NCI-H2107 (cell line): ENCODE results near the gene DHRS11.

Experiments
- DNase-seq: peaks from one replicate; lab custom pipeline; 2025; lab: John Stamatoyannopoulos, UW

Gene DHRS11

GRCh38 chr17:36591434-36592315 lies at the start of gene DHRS11:
DHRS11 (plus strand) TSS chr17:36591879; CDS start chr17:36592010, 131 bp downstream.
- peak; percentile 42 for DNase-seq

DNA sequence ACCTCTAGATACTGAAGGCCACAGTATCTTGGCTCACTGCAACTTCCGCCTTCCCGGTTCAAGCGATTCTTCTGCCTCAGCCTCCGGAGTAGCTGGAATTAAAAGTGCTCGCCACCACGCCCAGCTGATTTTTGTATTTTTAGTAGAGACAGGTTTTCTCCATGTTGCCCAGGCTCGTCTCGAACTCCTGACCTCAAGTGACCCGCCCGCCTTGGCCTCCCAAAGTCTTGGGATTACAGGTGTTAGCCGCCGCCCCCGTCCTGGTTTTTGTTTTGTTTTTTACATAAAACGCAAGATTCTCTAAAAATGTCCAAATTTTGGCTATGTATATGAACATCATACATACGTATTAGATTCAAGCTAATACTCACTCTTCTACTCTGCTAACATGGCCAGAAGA lies 48.9 kb upstream of the DHRS11 start:
- no peak for DNase-seq

DNA sequence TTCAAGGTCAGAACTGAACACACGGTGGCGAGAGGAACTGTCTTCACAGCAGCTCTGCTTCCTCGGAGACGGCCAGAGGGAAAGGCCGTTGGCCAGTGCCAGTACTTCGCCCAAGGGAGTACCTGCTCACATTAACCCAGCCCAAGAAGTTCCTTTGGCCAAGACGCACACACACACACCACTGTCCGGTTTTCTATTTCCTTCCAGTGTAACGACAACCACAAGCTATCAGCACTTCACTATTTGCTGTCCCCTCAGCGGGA lies 47.7 kb upstream of the DHRS11 start:
- DNase-seq: no peak

DNA sequence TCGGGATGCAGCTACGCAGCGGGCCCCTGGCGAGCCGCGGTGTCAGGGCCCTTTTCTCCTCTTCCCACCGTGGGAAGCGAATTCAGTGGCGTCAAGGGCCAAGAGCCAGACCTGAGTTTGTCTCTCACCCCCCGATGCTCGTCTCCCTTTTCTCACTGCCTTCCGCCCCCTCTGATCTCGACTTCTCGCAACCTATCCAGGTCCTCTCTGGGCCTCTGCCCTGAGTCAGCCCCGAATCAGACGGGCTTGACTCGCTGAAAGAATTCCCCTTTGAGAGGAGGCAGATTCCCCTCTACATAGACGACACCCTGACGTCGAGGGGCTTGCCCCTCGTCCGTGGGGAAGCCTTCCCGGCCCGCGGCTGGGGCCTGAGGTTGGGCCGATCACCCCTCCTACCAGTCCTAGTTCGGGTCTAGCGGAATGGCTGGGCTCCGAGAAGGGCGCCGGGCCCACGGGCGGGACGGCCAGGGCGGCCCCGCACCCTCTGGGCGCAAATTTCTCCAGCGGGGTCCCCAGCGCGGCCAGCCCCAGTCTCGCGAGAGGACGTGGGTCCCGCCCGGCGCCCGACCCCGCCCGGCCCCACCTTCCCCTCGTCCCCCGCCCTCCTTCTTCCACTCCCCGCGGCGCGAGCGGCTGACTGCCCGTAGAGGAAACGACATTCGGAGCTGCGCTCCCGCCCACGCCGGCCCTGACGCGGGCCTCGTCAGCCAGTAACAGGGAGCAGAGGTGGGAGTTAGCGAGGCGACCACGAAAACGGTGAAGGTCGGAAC lies 47.2 kb upstream of the DHRS11 start, which contains the start of gene GGNBP2:
Gene GGNBP2, plus strand, starts transcription at position 613 of the 770 bp plus-strand sequence. CDS start 806 bp downstream, outside the sequence.
- peak; percentile 80 for DNase-seq

- DNase-seq: no peak
Measured at GRCh38 chr17:36545077-36545464, 46.6 kb upstream of the DHRS11 start.

GRCh38 chr17:36545465-36546417 lies 45.9 kb upstream of the DHRS11 start:
- peak; percentile 95 for DNase-seq

DNA sequence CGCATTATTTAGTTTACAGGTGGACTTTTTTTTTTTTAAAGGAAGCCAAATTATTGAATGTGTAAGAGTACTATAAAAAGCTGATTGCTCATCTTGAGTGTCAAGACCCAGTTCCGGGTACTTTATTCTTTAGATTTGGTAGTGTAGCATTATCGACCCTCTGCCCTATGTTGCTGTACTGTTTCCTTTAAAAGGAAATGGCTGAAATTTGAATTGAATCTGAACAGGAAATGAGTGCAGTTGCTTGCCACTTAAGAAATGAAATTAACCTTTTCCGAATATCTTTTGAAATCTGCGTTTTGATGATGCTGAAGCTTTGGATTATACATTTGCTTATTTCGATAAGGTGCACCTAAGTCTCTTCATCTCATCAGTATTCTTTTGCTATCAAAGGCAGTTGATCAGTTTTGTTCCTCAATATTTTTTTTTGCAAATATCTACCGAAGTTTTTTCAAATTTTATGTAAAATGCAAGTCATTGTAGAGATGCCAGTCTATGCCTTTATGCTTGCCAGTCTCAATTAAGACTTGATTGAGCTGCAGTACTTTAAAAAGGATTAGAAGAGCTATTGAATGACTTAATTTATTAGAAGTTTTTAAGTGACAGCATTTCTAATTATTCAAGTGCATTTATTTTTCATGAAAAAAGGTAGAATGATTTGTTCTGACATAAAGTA lies 45.1 kb upstream of the DHRS11 start:
- no peak for DNase-seq

DNA sequence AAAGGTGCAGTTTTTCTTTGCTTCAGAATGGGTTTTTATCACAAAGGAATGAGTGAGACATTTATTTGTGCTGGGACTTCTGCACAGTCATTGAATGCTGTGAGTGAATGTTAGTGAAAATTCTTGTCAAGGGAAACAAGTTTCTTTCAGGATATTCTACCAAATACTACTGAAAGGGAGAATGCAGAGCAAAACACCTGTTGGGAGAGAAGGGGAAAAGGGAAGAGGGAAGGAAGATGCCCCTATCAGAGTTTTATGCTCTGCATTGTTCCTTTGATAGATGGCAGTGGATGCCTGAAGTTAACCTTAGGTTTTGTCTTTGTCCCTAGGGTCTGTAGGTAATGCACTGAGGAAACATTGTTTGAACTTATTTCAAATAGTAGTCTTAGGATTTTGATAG lies 43.9 kb upstream of the DHRS11 start:
- DNase-seq: no peak

DNA sequence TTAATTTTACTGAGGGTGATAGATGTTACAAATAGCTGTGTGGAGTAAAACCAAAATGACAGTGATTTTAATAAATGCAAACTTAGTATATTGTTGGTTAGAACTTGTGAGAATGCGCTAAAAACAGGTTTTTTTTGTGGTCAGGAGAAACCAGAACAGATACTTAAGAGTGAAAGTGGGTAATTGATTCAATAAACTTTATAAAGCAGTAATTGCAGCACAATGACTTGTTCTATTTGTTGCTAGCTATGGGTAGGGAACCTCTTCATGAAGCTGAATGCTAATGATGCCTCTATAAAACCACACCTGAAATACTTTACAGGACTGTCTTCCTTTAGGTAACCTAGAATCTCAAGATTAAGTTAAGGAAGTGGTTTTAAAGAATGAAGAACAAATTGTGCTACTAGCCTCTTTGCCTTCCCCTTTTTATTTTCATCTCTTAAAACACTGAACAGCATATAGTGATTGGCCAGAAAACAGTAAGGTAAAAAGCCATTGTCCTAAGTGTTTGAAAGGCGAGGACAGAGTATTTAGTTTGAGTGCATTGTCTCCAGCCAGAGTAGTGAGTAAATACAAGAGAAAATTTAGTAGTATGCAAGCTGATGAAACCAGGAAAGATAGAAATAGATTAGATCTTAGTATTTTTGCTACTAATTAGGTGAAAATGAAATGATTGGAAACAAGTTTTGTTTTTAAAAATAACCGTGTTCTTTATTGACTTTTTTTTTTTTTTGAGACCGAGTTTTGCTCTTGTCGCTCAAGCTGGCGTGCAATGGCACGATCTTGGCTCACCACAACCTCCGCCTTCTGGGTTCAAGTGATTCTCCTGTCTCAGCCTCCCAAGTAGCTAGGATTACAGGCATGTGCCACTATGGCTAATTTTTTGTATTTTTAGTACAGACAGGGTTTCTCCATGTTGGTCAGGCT lies 40.9 kb upstream of the DHRS11 start:
- DNase-seq: no peak

DNA sequence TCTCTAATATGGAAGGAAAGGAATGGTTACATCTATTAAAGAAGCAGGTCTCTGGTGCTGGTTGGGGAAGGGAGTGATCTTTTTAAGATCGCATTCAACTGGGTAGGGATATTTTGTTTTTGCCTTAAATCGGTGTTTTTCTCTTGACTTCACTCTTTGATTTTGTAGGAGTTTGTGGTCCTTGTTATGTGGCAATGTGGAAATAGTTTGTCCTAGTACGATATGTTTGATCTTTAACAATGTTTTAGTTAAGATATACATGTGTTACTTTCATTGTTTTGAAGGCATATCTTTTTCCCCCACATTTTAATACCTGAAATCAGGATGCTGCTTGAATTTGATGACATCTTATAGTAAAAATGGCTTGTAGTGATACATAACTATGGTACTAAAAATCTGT lies 38.2 kb upstream of the DHRS11 start:
- DNase-seq: no peak

- DNase-seq: no peak
Measured at GRCh38 chr17:36566081-36566480, 25.6 kb upstream of the DHRS11 start.

GRCh38 chr17:36575028-36575427 lies 16.7 kb upstream of the DHRS11 start:
- no peak for DNase-seq

GRCh38 chr17:36576793-36577192 lies 14.9 kb upstream of the DHRS11 start:
- no peak for DNase-seq

- DNase-seq: no peak
Measured at GRCh38 chr17:36578671-36579070, 13.0 kb upstream of the DHRS11 start.

DNA sequence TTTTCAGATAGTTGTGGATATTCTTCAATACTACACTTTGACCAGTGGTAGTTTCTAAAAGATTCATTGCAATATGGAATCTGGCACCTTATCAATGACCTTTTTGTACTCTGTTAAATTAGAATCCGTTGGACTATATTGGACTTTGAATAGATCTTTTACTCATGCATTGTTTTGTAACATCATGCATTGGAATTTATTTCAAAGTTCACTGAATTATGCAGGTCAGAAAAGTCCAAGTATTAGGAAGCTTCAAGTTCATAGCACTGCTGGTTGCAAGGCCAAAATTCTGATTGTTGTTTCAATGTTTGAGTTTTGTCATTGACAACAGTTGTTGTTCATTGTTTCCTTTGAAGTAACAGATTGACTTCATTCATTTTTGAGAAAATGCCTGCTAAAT lies 7.9 kb upstream of the DHRS11 start:
- no peak for DNase-seq

- no peak for DNase-seq
Measured at GRCh38 chr17:36586138-36586537, 5.5 kb upstream of the DHRS11 start.

GRCh38 chr17:36590082-36590481 lies 1.6 kb upstream of the DHRS11 start:
- DNase-seq: no peak

DNA sequence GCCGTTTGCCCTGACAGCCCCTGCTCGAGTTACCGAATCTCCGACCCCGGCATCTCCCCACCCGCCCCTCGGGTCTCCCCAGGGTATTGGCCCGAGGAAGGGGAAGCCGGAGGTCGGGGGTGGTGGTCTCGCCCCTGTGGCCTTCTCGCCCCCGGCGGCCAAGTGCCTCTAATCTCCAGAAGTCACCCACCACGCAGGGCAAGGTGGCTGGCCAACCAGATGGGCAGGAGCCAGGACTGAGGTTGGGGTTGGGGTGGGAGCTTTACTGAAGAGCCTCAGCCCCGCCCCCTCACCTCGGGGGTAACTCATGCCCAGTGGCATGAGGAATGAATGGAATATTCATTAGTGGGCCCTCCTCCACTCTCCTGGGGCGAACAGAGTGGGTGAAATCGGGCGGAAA lies 637 bp downstream of the DHRS11 start:
- DNase-seq: no peak

DNA sequence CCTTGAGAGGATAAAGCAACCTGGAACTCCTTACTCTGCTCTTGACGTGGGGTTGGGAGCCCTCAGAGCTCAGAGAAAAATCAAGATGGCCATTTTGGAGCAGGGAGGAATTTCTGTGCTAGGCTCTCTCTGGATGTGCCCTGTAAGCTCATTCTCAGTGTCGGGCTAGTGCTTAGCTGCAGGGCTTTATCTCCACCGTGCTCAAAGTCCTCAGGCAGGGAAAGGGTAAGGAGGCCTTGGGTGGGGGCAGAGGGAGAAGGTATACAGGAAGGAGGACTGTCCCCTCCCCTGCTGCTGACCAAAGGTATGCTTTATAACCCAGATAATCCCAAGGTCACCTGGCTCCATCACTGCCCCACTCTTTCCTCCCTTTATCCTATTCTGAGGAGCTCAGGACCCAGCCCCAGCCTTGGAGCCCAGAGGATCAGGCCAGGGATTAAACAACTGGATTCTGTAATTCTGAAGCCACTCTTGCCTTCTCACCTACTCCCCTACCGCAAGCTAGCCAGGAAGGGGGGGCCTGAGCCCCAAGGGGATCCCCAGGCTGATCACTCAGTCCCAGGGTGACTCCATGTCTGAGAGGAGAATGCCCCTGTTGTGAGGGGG lies 1.1 kb downstream of the DHRS11 start:
- DNase-seq: no peak

DNA sequence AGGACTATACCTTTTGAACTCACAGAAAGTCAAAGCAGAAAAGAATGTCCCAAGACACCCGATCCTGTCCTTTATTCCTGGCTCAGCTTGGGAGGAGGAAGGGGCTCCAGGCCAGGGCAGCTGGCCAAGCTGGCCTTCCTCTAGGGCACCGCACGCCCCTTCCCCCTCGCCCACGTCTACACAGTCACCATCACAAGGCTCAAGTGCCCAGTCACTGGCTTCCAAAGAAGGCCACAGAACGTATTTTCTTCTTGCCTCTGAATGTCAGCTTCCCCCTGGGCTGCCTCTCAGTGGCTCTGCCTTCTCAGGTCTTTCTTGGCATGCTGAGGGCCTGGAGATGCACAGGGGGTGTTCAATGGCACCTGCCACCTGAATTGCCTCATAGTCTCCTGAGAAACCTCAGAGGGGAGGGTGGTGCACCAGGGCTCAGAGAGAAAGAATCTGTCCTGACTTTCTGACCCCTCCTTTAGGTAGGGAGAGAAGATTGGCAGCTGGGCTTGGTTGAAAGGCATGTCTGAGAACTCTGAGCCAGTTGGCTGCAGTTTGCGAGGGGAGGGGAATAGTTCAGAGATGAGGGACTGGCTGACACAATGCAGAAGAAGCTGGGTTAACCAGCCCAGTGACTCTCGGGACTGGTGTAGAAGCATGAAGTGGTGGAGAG lies 2.1 kb downstream of the DHRS11 start:
- DNase-seq: no peak
